ENCODE results near the gene ZNF646.

DNA sequence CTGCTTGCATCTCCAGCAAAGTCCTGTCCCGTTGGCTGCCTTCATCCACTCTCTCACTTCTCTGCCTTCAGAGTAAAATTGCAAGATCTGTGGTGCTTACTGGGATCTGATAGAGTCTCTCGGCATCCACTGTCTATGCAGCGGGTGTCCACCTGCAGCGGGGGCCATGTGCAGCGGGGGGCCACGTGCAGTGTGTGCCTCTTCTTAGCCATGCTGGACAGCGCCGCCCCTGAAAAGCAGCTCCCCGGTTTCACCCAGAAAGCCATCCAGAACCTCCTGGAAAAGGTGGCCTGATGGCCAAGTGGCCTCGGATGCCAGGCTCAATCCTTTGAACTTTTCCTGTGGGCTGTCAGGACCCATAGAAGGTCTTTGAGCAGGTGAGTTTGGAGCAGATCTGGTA, 31.4 kb upstream of the ZNF646 start:
- TF ChIP-seq, protein P1, sequence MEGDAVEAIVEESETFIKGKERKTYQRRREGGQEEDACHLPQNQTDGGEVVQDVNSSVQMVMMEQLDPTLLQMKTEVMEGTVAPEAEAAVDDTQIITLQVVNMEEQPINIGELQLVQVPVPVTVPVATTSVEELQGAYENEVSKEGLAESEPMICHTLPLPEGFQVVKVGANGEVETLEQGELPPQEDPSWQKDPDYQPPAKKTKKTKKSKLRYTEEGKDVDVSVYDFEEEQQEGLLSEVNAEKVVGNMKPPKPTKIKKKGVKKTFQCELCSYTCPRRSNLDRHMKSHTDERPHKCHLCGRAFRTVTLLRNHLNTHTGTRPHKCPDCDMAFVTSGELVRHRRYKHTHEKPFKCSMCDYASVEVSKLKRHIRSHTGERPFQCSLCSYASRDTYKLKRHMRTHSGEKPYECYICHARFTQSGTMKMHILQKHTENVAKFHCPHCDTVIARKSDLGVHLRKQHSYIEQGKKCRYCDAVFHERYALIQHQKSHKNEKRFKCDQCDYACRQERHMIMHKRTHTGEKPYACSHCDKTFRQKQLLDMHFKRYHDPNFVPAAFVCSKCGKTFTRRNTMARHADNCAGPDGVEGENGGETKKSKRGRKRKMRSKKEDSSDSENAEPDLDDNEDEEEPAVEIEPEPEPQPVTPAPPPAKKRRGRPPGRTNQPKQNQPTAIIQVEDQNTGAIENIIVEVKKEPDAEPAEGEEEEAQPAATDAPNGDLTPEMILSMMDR (IDR thresholded peaks at IDR 0.05; ENCODE audit: low read depth, low read length) = no peak
- no peak for TF ChIP-seq EZH2phosphoT487 (IDR thresholded peaks at IDR 0.05; ENCODE audit: low read depth)

Measured in OCI-LY3 (cell line).